Endometrium (tissue), 2 donors: Measurements from ENCODE around the gene C4orf50.

ENCODE experiments used
- FAIRE-seq: peaks from 2 replicates; lab custom pipeline; 2012; peaks lifted over from hg19 to GRCh38; lab: Jason Lieb, UNC
- donor health status: control.
- donor health status: control.

Gene C4orf50

DNA sequence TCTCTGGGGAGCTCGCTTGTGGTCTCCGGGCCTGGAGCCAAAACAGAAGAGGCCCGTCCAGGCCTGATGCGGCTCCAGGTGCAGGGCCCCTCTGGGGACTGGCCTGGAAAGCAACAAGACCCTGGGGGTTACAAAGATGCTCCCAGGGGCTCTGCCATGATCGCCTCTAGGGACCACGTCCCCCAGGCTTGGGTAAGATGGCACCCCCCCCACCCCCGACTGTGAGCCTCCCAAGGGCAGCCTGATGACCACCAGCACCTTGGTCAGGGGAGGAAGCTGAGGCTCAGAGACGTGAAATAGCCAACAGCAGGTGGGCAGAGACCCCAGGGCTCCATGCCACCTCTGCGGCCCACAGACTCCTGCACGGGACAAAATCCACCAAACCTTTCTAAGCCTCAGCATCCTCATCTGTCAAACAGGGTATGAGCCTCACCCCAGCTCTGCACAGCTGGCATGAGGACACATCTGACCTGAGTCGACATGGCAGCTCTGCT lies 25.4 kb downstream of the C4orf50 start:
- no peak for FAIRE-seq

DNA sequence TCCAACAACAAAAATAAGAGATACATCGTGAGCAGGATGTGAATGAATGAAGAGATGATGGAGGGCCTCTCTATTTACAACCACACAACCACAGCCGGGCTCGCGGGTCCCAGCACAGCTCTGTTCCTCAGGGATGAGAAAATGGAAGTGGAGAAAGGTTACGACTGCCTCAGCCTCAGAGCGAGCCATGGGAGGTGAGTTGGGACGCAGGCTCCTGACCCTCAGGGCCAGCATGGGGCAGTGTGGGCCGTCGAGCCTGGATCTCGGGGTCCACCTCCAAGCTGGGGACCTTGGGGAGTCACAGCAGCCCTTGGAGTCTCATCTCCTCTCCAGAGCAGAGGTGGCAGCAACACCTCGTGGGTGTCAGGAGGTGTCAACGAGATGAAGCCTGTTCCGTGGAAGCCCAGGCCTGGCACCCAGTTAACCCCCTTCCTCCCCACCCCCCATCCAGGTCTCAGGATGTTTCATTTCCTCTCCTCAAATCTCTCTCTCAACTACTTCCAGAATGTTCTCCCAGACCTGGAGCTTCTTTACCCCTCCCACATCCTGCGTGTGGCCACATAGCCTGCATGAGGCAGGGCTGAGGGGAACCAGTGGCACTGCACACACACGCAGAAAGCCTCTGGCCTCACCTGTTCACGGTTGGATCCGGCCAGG lies 25.9 kb downstream of the C4orf50 start:
- no peak for FAIRE-seq

- no peak for FAIRE-seq
Measured at GRCh38 chr4:5991405-5991804, 26.8 kb downstream of the C4orf50 start.

DNA sequence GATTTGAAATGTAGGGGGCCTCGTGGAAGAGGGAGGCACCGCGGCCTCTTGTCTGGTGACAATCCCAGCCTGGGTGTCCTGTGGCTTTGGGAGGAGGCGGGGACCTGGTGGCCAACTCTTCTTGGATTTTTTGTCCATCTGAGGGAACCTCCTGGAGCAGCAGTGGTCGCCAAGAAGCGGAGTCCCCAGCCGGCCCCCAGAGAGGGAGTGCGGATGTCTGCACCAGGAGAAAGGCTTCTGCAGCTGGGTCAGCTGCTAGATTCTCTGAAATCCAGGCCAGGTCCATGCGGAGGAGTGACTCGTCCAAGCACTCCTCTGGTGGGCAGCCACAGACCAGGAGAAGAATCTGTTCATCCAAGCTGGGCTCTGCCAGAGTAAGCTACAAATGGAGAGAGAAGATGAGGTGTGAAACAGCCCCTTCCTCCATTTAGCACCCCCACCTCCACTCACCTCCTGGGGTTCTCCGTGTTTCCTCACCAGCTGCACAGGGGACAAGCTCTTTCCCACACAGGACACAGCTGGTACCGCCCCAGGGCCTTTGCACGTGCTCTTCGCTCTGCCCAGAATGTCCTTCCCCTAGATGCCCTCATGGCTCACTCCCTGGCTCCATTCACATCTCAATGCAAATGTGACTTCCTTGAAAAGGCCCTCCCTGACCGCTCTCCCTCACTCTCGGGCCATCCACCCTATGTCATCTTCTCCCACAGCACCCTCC lies 27.6 kb downstream of the C4orf50 start:
- no peak for FAIRE-seq

GRCh38 chr4:5989236-5990225 lies 28.7 kb downstream of the C4orf50 start:
- no peak for FAIRE-seq

DNA sequence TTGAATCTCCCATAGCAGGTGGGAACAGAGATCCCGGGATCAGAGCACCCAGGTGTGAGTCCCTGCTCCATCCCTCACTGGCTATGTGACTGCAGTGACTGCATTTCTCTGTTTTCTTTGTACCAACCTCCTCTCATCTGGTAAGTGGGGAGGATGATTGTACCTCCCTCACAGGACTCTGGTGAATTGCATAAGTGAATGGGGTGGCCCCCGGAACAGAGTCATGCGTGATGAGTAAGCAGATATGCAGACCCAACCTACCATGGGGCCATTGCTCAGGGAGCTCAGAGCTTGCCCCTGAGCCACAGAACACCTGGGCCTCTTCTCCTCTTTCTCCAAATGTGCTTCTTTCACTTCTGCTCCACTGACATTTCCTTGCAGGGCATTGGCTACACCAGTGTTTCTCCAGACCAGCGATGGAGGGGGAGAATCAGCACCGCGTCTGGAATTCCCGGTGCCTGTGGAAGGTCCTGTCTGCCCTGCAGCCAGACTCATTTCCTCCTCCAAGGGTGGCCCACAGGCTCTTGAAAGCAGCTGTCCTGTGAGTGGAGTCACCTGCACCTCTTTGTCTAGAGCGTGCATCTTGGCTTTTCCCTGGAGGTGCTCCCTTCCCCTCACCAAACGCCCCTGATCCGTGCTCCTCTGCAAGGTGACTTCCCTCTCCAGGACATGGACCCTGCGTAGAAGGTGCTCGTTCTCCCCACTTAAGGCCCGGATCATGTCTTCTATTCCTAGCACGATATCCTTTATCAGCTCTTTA lies 30.0 kb downstream of the C4orf50 start:
- no peak for FAIRE-seq

DNA sequence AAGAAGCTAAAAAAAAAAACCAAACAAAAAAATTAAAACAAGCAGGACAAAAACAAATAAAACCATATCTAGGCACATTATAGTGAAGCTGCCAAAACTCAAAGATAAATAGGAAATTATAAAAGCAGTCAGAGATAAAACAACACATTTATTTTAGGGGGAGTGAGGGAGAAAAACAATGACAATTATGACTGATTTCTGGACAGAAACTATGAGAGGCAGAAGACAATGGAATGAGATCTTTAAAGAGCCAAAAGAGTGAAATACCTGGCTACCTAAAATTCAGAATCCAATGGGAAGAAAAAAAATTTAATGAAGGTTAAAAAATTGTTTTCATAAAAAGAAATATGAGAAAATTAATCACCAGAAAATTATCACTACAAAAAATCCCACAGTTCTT lies 33.4 kb downstream of the C4orf50 start:
- FAIRE-seq = no peak

DNA sequence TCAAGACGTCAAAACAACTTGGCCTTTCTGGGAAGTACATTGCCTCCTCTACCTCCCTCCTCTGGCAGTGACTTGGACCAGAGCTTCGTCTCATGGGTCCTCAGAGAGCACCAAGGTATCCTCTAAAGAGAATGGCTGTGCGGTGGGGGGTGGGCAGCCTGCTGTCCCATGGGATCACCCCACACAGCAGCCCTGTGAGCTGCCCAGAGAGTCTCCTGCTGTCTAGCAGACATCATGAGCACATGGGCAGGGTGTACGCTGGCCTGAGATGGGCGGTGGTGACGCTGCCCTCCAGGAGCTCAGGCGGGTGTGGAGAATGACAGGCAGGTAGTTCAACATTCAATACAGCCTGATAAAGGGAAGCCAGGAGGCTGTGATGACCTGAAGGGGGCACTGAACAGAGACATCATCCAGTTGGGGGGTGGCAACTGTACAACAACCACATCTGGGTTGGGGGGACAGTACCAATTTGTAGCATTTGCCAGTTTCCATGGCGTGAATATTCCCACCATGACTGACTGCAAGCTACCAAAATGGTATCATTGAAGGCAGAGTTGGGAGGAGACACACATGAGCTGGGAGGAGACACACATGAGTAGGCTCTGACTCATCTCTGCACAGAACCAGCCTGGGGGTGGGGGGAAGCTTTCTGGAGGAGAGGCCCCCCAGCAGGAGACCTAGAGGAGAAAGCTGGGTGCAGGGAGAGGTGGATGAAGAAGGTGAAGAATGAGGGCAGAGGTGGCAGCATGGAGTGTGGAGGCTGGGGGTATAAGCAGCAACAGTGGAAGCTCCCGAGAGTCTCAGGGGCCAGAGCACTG lies 35.9 kb downstream of the C4orf50 start:
- no peak for FAIRE-seq

- FAIRE-seq = no peak
Measured at GRCh38 chr4:5980436-5981155, 37.6 kb downstream of the C4orf50 start.

GRCh38 chr4:5979981-5980380 lies 38.2 kb downstream of the C4orf50 start:
- FAIRE-seq = peak; percentile 45

GRCh38 chr4:5976921-5977320 lies 41.3 kb downstream of the C4orf50 start:
- FAIRE-seq = no peak

- FAIRE-seq = no peak
Measured at GRCh38 chr4:5976431-5976830, 41.8 kb downstream of the C4orf50 start.

- FAIRE-seq = no peak
Measured at GRCh38 chr4:5974321-5974720, 43.9 kb downstream of the C4orf50 start.

DNA sequence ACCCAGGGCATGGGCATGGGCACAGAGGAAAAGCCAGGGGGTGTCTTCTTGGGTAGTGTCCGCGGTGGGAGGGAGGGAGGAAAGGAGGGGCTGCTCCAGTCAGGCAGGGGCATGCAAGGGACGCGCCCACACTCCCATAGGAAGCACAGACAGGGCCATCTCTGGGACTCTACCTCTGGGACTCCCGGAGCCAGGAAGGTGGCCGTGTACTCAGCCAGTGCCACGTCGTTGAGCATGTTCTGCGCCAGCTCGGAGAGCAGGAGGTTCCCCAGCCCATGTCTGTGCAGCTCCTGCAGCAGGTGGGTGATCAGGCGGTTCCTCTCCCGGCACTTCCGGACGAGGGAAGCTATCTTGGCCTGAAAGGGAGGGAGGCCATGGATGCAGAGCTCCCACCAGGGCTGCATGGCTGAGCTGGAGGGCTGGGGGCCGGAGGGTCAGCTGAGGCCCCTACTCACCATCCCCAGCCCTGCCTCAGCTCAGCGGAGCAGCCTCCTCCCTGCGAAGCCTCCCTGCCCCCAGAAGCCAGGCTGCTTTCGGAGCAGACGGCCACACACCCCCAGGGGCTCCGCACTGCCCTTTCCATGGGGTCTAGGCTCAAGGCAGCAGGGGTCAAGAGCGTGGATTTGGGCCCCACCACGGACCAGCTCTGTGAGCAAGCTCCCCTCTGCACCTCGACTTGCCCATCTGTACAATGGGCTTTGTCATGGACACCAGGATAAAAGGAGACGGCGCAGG lies 44.6 kb downstream of the C4orf50 start:
- no peak for FAIRE-seq

- no peak for FAIRE-seq
Measured at GRCh38 chr4:5973033-5973432, 45.2 kb downstream of the C4orf50 start.

GRCh38 chr4:5972571-5972970 lies 45.7 kb downstream of the C4orf50 start:
- FAIRE-seq = no peak

DNA sequence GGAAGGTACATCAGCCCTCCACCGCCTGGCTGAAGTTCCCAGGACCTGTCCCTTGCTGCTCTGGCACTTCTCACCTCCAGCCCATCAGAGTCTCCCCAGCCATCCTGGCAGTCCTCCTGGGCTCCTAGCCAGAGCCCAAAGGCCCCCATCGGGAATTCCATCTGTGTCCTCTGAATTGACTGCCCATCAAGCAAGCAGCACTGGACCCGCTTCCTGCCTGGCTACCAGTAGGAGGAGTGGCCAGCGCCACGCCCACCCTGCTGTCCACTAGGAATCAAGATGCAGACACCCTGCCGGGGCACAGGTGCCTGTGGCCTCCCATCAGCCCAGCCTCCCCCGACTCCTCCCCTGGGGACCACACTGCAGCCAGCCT lies 47.2 kb downstream of the C4orf50 start:
- no peak for FAIRE-seq

GRCh38 chr4:5970381-5971077 lies 47.7 kb downstream of the C4orf50 start:
- no peak for FAIRE-seq

DNA sequence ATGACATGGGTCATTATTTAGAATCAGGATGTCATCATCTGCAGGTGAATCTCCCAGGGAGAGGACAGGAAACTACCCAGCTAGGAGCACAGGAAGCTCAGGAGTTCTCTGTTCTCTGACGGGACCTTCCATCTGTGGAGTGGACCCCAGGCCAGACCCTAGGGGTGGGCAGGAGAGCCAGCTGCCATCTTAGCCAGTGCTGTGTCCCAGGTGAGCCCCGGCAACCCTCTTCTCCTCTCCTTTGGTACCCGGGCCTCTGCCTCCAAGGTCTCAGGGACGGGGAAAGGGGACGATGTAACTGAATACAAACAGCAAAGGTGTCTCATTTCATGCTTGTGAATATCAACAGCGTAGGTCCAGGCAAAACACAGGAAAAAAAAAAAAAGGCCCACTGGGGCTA lies 48.5 kb downstream of the C4orf50 start:
- no peak for FAIRE-seq
